ENCODE results near the gene FXYD3. TPM values are rescaled to one million over a fixed set of nuclear protein-coding genes. Genes with fewer than 3 reads are reported as not detected.

Gene FXYD3
- total RNA-seq, 1 donor from 2014 or later, result not detected

- Mint-ChIP-seq H3K4me1 (no peaks in the 10 kb centered on the region), H3K27ac (no peak overlapping the region), H3K27me3 (ENCODE audit: insufficient read depth, low read depth) (peaks cover 12% of the 10 kb centered on the region), H3K9me3 (peaks cover 19% of the 10 kb centered on the region), H3K36me3 (no peaks in the 10 kb centered on the region), H3K4me3 (no peak overlapping the region)
- no peaks in the 10 kb centered on the region for H3K79me2 ChIP-seq (ENCODE audit: low read depth)
- H3K9me3 ChIP-seq (ENCODE audit: low read depth), result no peaks in the 10 kb centered on the region
- no peaks in the 10 kb centered on the region for H3K27me3 ChIP-seq
- no peak overlapping the region for H3K9ac ChIP-seq
- no peaks in the 10 kb centered on the region for H3F3A ChIP-seq (ENCODE audit: low read depth)
- no peaks in the 10 kb centered on the region for H3K4me1 ChIP-seq
- DNase-seq (ENCODE audit: low spot score), result no peak
- no peak overlapping the region for H3K4me3 ChIP-seq
- no peak overlapping the region for H3K4me2 ChIP-seq
- no peak overlapping the region for H2AFZ ChIP-seq (replicated peaks)
- no peaks in the 10 kb centered on the region for H3K36me3 ChIP-seq
- H4K20me1 ChIP-seq (ENCODE audit: low read depth), result no peaks in the 10 kb centered on the region
- H3K27ac ChIP-seq, result no peak overlapping the region
- TF ChIP-seq EZH2phosphoT487 (IDR thresholded peaks at IDR 0.05) (no peak), CTCF (IDR thresholded peaks at IDR 0.05) (no peak), EZH2 (IDR thresholded peaks at IDR 0.05) (no peak)
Observed at GRCh38 chr19:35162471-35163326, 47.1 kb downstream of the FXYD3 start.

GRCh38 chr19:35164418-35164817 is 48.8 kb downstream of the FXYD3 start:
- no peak overlapping the region for H3K4me3 ChIP-seq
- no peaks in the 10 kb centered on the region for H3K4me1 ChIP-seq
- H3K27ac ChIP-seq, result no peak overlapping the region
- Mint-ChIP-seq H3K27ac (no peak overlapping the region), H3K9me3 (peaks cover 19% of the 10 kb centered on the region), H3K4me3 (no peak overlapping the region), H3K27me3 (ENCODE audit: insufficient read depth, low read depth) (peaks cover 8% of the 10 kb centered on the region), H3K4me1 (no peaks in the 10 kb centered on the region), H3K36me3 (no peaks in the 10 kb centered on the region)
- no peak overlapping the region for H2AFZ ChIP-seq (replicated peaks)
- TF ChIP-seq EZH2phosphoT487 (IDR thresholded peaks at IDR 0.05) (no peak), EZH2 (IDR thresholded peaks at IDR 0.05) (no peak), CTCF (IDR thresholded peaks at IDR 0.05) (no peak)
- H3K9me3 ChIP-seq (ENCODE audit: low read depth), result no peaks in the 10 kb centered on the region
- no peaks in the 10 kb centered on the region for H3K36me3 ChIP-seq
- no peak for DNase-seq (ENCODE audit: low spot score)
- H3K9ac ChIP-seq, result no peak overlapping the region
- H3K27me3 ChIP-seq, result no peaks in the 10 kb centered on the region
- no peaks in the 10 kb centered on the region for H4K20me1 ChIP-seq (ENCODE audit: low read depth)
- H3K79me2 ChIP-seq (ENCODE audit: low read depth), result no peaks in the 10 kb centered on the region
- no peaks in the 10 kb centered on the region for H3F3A ChIP-seq (ENCODE audit: low read depth)
- no peak overlapping the region for H3K4me2 ChIP-seq

GRCh38 chr19:35165200-35166058 is 49.8 kb downstream of the FXYD3 start:
- Histone ChIP-seq H3K4me3 (no peak overlapping the region), H3K9ac (no peak overlapping the region), H2AFZ (replicated peaks) (no peak overlapping the region), H3K36me3 (no peaks in the 10 kb centered on the region), H3F3A (ENCODE audit: low read depth) (no peaks in the 10 kb centered on the region), H3K27me3 (no peaks in the 10 kb centered on the region), H3K27ac (no peak overlapping the region), H3K9me3 (ENCODE audit: low read depth) (no peaks in the 10 kb centered on the region), H4K20me1 (ENCODE audit: low read depth) (no peaks in the 10 kb centered on the region), H3K4me2 (no peak overlapping the region), H3K79me2 (ENCODE audit: low read depth) (no peaks in the 10 kb centered on the region), H3K4me1 (no peaks in the 10 kb centered on the region)
- Mint-ChIP-seq H3K4me3 (no peak overlapping the region), H3K27ac (no peak overlapping the region), H3K27me3 (ENCODE audit: insufficient read depth, low read depth) (peaks cover 8% of the 10 kb centered on the region), H3K4me1 (no peaks in the 10 kb centered on the region), H3K9me3 (peaks cover 19% of the 10 kb centered on the region), H3K36me3 (no peaks in the 10 kb centered on the region)
- DNase-seq (ENCODE audit: low spot score), result no peak
- no peak for TF ChIP-seq EZH2 (IDR thresholded peaks at IDR 0.05)
- TF ChIP-seq CTCF (IDR thresholded peaks at IDR 0.05), result no peak
- no peak for TF ChIP-seq EZH2phosphoT487 (IDR thresholded peaks at IDR 0.05)
